HG02885 (cell line): ENCODE results near the gene RTP5.

Source experiments
- ATAC-seq: cut with Tn5 transposase; IDR thresholded peaks from one replicate; pipeline ENCODE4 v1.9.1; 2021; ENCODE audit warnings: mild to moderate bottlenecking; ENCODE audit not compliant: unreplicated experiment, poor library complexity

RTP5 gene

GRCh38 chr2:241885291-241885945, 15.9 kb downstream of the RTP5 start:
- no peak for ATAC-seq

- ATAC-seq = no peak
Observed at GRCh38 chr2:241885946-241886643, 16.6 kb downstream of the RTP5 start.

GRCh38 chr2:241886840-241887447, 17.4 kb downstream of the RTP5 start:
- no peak for ATAC-seq

GRCh38 chr2:241887806-241888522, 18.4 kb downstream of the RTP5 start:
- ATAC-seq = no peak

- ATAC-seq = no peak
Observed at GRCh38 chr2:241888641-241889040, 19.1 kb downstream of the RTP5 start.

- no peak for ATAC-seq
Observed at GRCh38 chr2:241890524-241891235, 21.2 kb downstream of the RTP5 start.

- ATAC-seq = no peak
Observed at GRCh38 chr2:241891315-241891987, 21.9 kb downstream of the RTP5 start.

GRCh38 chr2:241891988-241892298, 22.4 kb downstream of the RTP5 start:
- ATAC-seq = no peak

- ATAC-seq = no peak
Observed at GRCh38 chr2:241892299-241893137, 23.0 kb downstream of the RTP5 start.

GRCh38 chr2:241893265-241893664, 23.7 kb downstream of the RTP5 start:
- ATAC-seq = no peak

- ATAC-seq = no peak
Observed at GRCh38 chr2:241894056-241894641, 24.6 kb downstream of the RTP5 start.

- ATAC-seq = no peak
Observed at GRCh38 chr2:241894681-241895426, 25.3 kb downstream of the RTP5 start.

GRCh38 chr2:241895427-241895711, 25.8 kb downstream of the RTP5 start:
- no peak for ATAC-seq

GRCh38 chr2:241895712-241896641, 26.4 kb downstream of the RTP5 start:
- ATAC-seq = no peak

GRCh38 chr2:241896746-241897201, 27.2 kb downstream of the RTP5 start:
- ATAC-seq = no peak

GRCh38 chr2:241897231-241897916, 27.8 kb downstream of the RTP5 start:
- ATAC-seq = no peak
